Measurements from ENCODE around the gene TRABD2B.

Gene TRABD2B

GRCh38 chr1:47991673-47992072 is 5.5 kb downstream of the TRABD2B start:
- no peak for DNase-seq

- no peak for DNase-seq
These were observed 6.0 kb downstream of the TRABD2B start for GRCh38 chr1:47991187-47991586.

GRCh38 chr1:47990286-47990685 is 6.9 kb downstream of the TRABD2B start:
- no peak for DNase-seq

GRCh38 chr1:47987601-47988000 is 9.6 kb downstream of the TRABD2B start:
- no peak for DNase-seq

GRCh38 chr1:47986761-47987200 is 10.4 kb downstream of the TRABD2B start:
- peak; percentile 83 for DNase-seq

GRCh38 chr1:47985018-47985417 is 12.2 kb downstream of the TRABD2B start:
- no peak for DNase-seq

- DNase-seq: peak; percentile 49
These were observed 12.9 kb downstream of the TRABD2B start for GRCh38 chr1:47984175-47984789.

- DNase-seq: no peak
These were observed 13.5 kb downstream of the TRABD2B start for GRCh38 chr1:47983691-47984090.

GRCh38 chr1:47981667-47982350 is 15.4 kb downstream of the TRABD2B start:
- no peak for DNase-seq

GRCh38 chr1:47980501-47980900 is 16.7 kb downstream of the TRABD2B start:
- DNase-seq: no peak

- no peak for DNase-seq
These were observed 17.5 kb downstream of the TRABD2B start for GRCh38 chr1:47979724-47980123.

GRCh38 chr1:47978486-47978885 is 18.7 kb downstream of the TRABD2B start:
- DNase-seq: no peak

GRCh38 chr1:47976728-47977127 is 20.5 kb downstream of the TRABD2B start:
- no peak for DNase-seq

GRCh38 chr1:47976267-47976666 is 20.9 kb downstream of the TRABD2B start:
- no peak for DNase-seq

- no peak for DNase-seq
These were observed 21.8 kb downstream of the TRABD2B start for GRCh38 chr1:47975302-47975921.

- no peak for DNase-seq
These were observed 24.2 kb downstream of the TRABD2B start for GRCh38 chr1:47972864-47973432.

GRCh38 chr1:47971385-47972160 is 25.6 kb downstream of the TRABD2B start:
- DNase-seq: no peak

GRCh38 chr1:47970882-47971281 is 26.3 kb downstream of the TRABD2B start:
- DNase-seq: no peak

GRCh38 chr1:47969478-47969877 is 27.7 kb downstream of the TRABD2B start:
- DNase-seq: no peak

- DNase-seq: no peak
These were observed 28.7 kb downstream of the TRABD2B start for GRCh38 chr1:47968556-47968888.

- DNase-seq: no peak
These were observed 29.2 kb downstream of the TRABD2B start for GRCh38 chr1:47967864-47968555.

- no peak for DNase-seq
These were observed 31.4 kb downstream of the TRABD2B start for GRCh38 chr1:47965816-47966215.

- no peak for DNase-seq
These were observed 32.5 kb downstream of the TRABD2B start for GRCh38 chr1:47964636-47965035.

Data from right hindlimb (tissue), 1 donor.